CD14-positive monocyte (primary cell): Measurements from ENCODE around the gene POLH. TPM values are rescaled to one million over a fixed set of nuclear protein-coding genes. Genes with fewer than 3 reads are reported as not detected.

Source experiments
- DNase-seq, 3 donors: peaks; one replicate each; pipeline ENCODE4 v3.0.0-alpha.2; 2011 to 2022
- H2AFZ ChIP-seq: 2 replicates; pipeline ENCODE4 v1.6.0; 2012; ENCODE audit warnings: mild to moderate bottlenecking, low read depth, low read length, inconsistent platforms; ENCODE audit not compliant: insufficient read depth, poor library complexity, severe bottlenecking
- H3K27ac ChIP-seq, 2 donors: 1 replicate in 1 of 2; 2 replicates in 1 of 2; pipeline ENCODE4 v1.5.1; 2012 to 2013; ENCODE audit warnings: low read length in 2 of 2, control low read depth in 1 of 2, inconsistent platforms in 1 of 2, low read depth in 1 of 2, mild to moderate bottlenecking in 1 of 2
- H3K27me3 ChIP-seq, 2 donors: one replicate each; pipeline versions ENCODE4 v1.6.0 to v1.6.1; 2011 to 2013; ENCODE audit warnings: low read length in 2 of 2; ENCODE audit not compliant: control insufficient read depth in 2 of 2, insufficient read depth in 2 of 2
- H3K36me3 ChIP-seq, 2 donors: replicated peaks in 1 of 2; 1 replicate in 1 of 2; 2 replicates in 1 of 2; pipeline versions ENCODE4 v1.5.1 to v1.6.1; 2012 to 2013; ENCODE audit warnings: low read length in 2 of 2, control low read depth in 1 of 2, inconsistent platforms in 1 of 2, mild to moderate bottlenecking in 1 of 2; ENCODE audit not compliant: insufficient read depth in 2 of 2, control insufficient read depth in 1 of 2
- H3K4me1 ChIP-seq, 2 donors: 1 replicate in 1 of 2; 2 replicates in 1 of 2; pipeline versions ENCODE4 v1.5.1 to v1.6.1; 2012 to 2013; ENCODE audit warnings: low read length in 2 of 2, control low read depth in 1 of 2, inconsistent platforms in 1 of 2, mild to moderate bottlenecking in 1 of 2, moderate library complexity in 1 of 2; ENCODE audit not compliant: insufficient read depth in 2 of 2, control insufficient read depth in 1 of 2
- H3K4me2 ChIP-seq: replicated peaks from 2 replicates; pipeline ENCODE3; 2012; ENCODE audit warnings: low read length, moderate library complexity, mild to moderate bottlenecking; ENCODE audit not compliant: poor library complexity, severe bottlenecking; ENCODE audit errors: extremely low read depth
- H3K4me3 ChIP-seq, 3 experiments: fragments of 200-600 bp in 1 of 3; sonication (generic) in 1 of 3; replicated peaks in 1 of 3; 1 replicate in 2 of 3; 2 replicates in 1 of 3; pipeline ENCODE4 v1.5.1; 2011 to 2013; ENCODE audit warnings: low read length in 3 of 3, mild to moderate bottlenecking in 3 of 3, control low read depth in 2 of 3, low read depth in 2 of 3, inconsistent platforms in 1 of 3, moderate library complexity in 1 of 3
- H3K79me2 ChIP-seq: 2 replicates; pipeline ENCODE4 v1.6.0; 2012; ENCODE audit warnings: mild to moderate bottlenecking, control low read depth, inconsistent platforms, low read length, moderate library complexity; ENCODE audit not compliant: insufficient read depth
- H3K9ac ChIP-seq: 2 replicates; pipeline ENCODE4 v1.6.0; 2017; ENCODE audit warnings: low read length, mild to moderate bottlenecking; ENCODE audit not compliant: insufficient read depth, poor library complexity, severe bottlenecking
- H3K9me3 ChIP-seq, 2 donors: replicated peaks in 1 of 2; 1 replicate in 1 of 2; 2 replicates in 1 of 2; pipeline versions ENCODE4 v1.5.1 to v1.6.1; 2012 to 2013; ENCODE audit warnings: low read length in 2 of 2, control low read depth in 1 of 2; ENCODE audit not compliant: control insufficient read depth in 1 of 2, insufficient read depth in 1 of 2
- H4K20me1 ChIP-seq: 2 replicates; pipeline ENCODE4 v1.6.0; 2012; ENCODE audit warnings: mild to moderate bottlenecking, low read length, control low read depth, moderate library complexity; ENCODE audit not compliant: insufficient read depth
- H3K27ac Mint-ChIP-seq, 7 donors: one replicate each; pipeline ENCODE4 v1.8.0; 2020; ENCODE audit warnings: mild to moderate bottlenecking in 7 of 7, mixed read lengths in 7 of 7, moderate library complexity in 6 of 7, inconsistent platforms in 2 of 7
- H3K27me3 Mint-ChIP-seq, 3 donors: one replicate each; pipeline ENCODE4 v1.8.0; 2021 to 2022; ENCODE audit warnings: low read depth in 3 of 3, mild to moderate bottlenecking in 3 of 3, mixed read lengths in 3 of 3, moderate library complexity in 3 of 3, inconsistent platforms in 1 of 3
- H3K36me3 Mint-ChIP-seq, 2 donors: one replicate each; pipeline ENCODE4 v1.8.0; 2020; ENCODE audit warnings: mixed read lengths in 2 of 2, inconsistent platforms in 1 of 2, mild to moderate bottlenecking in 1 of 2
- H3K4me1 Mint-ChIP-seq: one replicate; pipeline ENCODE4 v1.8.0; 2020; ENCODE audit warnings: mild to moderate bottlenecking, mixed read lengths
- H3K4me3 Mint-ChIP-seq, 2 donors: one replicate each; pipeline ENCODE4 v1.8.0; 2020; ENCODE audit warnings: mild to moderate bottlenecking in 2 of 2, mixed read lengths in 2 of 2, moderate library complexity in 1 of 2
- H3K9me3 Mint-ChIP-seq, 7 donors: one replicate each; pipeline ENCODE4 v1.8.0; 2020 to 2022; ENCODE audit warnings: mixed read lengths in 7 of 7, mild to moderate bottlenecking in 6 of 7, moderate library complexity in 6 of 7, inconsistent platforms in 2 of 7
- CTCF ChIP-seq: fragments of 200-600 bp; IDR thresholded peaks from one replicate; pipeline ENCODE4 v1.8.0; 2022; ENCODE audit warnings: antibody characterized with exemption, mild to moderate bottlenecking
- WGBS: methylation state at CpG from one replicate; pipeline ENCODE4 v1.1.5; 2013; ENCODE audit warnings: missing lambda C conversion rate; ENCODE audit not compliant: insufficient coverage; 5-methylcytosine and 5-hydroxymethylcytosine counted together
- intact Hi-C, 2 donors: fragments of 100-400 bp; cut with micrococcal nuclease; formaldehyde crosslinking; loops; one replicate each; pipeline versions ENCODE4 v1.15.0 to v1.15.1; 2023
- polyA plus RNA-seq, 3 donors: library from polyadenylated mRNA; depleted of rRNA in 1 of 3; unstranded in 2 of 3; stranded (reverse) in 1 of 3; fragments of 300-500 nt in 2 of 3; fragments of >200 nt in 1 of 3; fragmentation: Illumina TruSeq in 2 of 3; gene quantifications; 1 replicate in 2 of 3; 2 replicates in 1 of 3; pipeline ENCODE4 v1.2.3, GENCODE V29; 2012 to 2021

The POLH gene
- polyA plus RNA-seq, 3 donors, result 2.0 to 2.6 (median 2.1) TPM

- peaks cover 10 to 11% of the 10 kb centered on the region in 2 donors for H3K4me1 ChIP-seq
- peak overlapping the region; percentile 5 to 88 (median 31) for H3K27ac Mint-ChIP-seq
- no peaks in the 10 kb centered on the region for H3K9me3 Mint-ChIP-seq
- H4K20me1 ChIP-seq, result no peaks in the 10 kb centered on the region
- peaks cover 38 to 61% of the 10 kb centered on the region in 2 donors for H3K36me3 Mint-ChIP-seq
- H3K4me1 Mint-ChIP-seq, result peaks cover 12% of the 10 kb centered on the region
- no peaks in the 10 kb centered on the region for H3K27me3 Mint-ChIP-seq
- WGBS, result 0% methylated on average over 2 of the region's 5 CpGs
- no peak overlapping the region for H3K4me2 ChIP-seq
- TF ChIP-seq CTCF, result peak; percentile 94
- intact Hi-C loops, result no loop called here
- no peak overlapping the region for H3K4me3 ChIP-seq
- H3K27ac ChIP-seq, result no peak overlapping the region
- no peak overlapping the region for H3K4me3 Mint-ChIP-seq
- peaks cover 30 to 67% of the 10 kb centered on the region in 2 donors for H3K36me3 ChIP-seq
- no peaks in the 10 kb centered on the region for H3K27me3 ChIP-seq
- DNase-seq, result peak; percentile 42 to 58 (median 57)
- H3K9ac ChIP-seq, result no peak overlapping the region
- no peak overlapping the region for H2AFZ ChIP-seq
- no peaks in the 10 kb centered on the region for H3K79me2 ChIP-seq
- no peaks in the 10 kb centered on the region for H3K9me3 ChIP-seq
Measured at GRCh38 chr6:43608310-43608763, 32.4 kb downstream of the POLH start.

- Mint-ChIP-seq H3K4me3 (no peak overlapping the region), H3K4me1 (peaks cover 12% of the 10 kb centered on the region), H3K9me3 (no peaks in the 10 kb centered on the region), H3K27ac (peak overlapping the region in 6 of 7 donors; percentile 5 to 88 (median 42)), H3K36me3 (peaks cover 41 to 61% of the 10 kb centered on the region in 2 donors), H3K27me3 (no peaks in the 10 kb centered on the region)
- Histone ChIP-seq H3K27me3 (no peaks in the 10 kb centered on the region), H3K79me2 (no peaks in the 10 kb centered on the region), H3K27ac (peak overlapping the region in 1 of 2 donors; percentile 2), H3K36me3 (peaks cover 30 to 67% of the 10 kb centered on the region in 2 donors), H3K4me3 (no peak overlapping the region), H3K9me3 (no peaks in the 10 kb centered on the region), H3K9ac (no peak overlapping the region), H2AFZ (no peak overlapping the region), H3K4me2 (no peak overlapping the region), H4K20me1 (no peaks in the 10 kb centered on the region), H3K4me1 (peaks cover 10 to 11% of the 10 kb centered on the region in 2 donors)
- TF ChIP-seq CTCF, result no peak
- 60% methylated on average over 1 of the region's 1 CpG for WGBS
- intact Hi-C loops, result no loop called here
- peak; percentile 25 to 42 (median 35) for DNase-seq
Measured at GRCh38 chr6:43608807-43609206, 32.8 kb downstream of the POLH start.
